MCF 10A (cell line): Measurements from ENCODE around the gene SPX. TPM values are rescaled to one million over a fixed set of nuclear protein-coding genes. Genes with fewer than 3 reads are reported as not detected.

Experiments used
- Bru-seq: library from RNA; stranded (reverse); fragments of 400-500 nt; gene quantifications from one replicate; lab custom pipeline; 2021; lab: Mats Ljungman, UMichigan
- BruChase-seq, 2 experiments: library from RNA; stranded (reverse); fragments of 400-500 nt; gene quantifications; one replicate each; lab custom pipeline; 2021; lab: Mats Ljungman, UMichigan
- BruUV-seq: library from RNA; stranded (reverse); fragments of 400-500 nt; replicated peaks from 2 replicates; lab custom pipeline; 2021; lab: Mats Ljungman, UMichigan
- CTCF ChIA-PET: fragments of 300-600 bp; sonication (Branson Sonifier 250); formaldehyde crosslinking; extraction: SDS; loops from one replicate; lab custom pipeline; 2021; ENCODE audit warnings: antibody characterized with exemption, inconsistent platforms; lab: Yijun Ruan, JAX
- POLR2A ChIA-PET: fragments of 300-600, 350-650 bp; sonication (Branson Sonifier 250); formaldehyde crosslinking; extraction: SDS; loops from one replicate; lab custom pipeline; 2020; ENCODE audit warnings: antibody characterized with exemption, inconsistent platforms; lab: Yijun Ruan, JAX
- DNase-seq: peaks from one replicate; pipeline ENCODE4 v3.0.0-alpha.2; 2018; ENCODE audit not compliant: unreplicated experiment
- H3K27ac Mint-ChIP-seq: one replicate; pipeline ENCODE4 v1.8.0; 2022; ENCODE audit warnings: mild to moderate bottlenecking, low read depth, mixed read lengths; ENCODE audit not compliant: unreplicated experiment
- H3K27me3 Mint-ChIP-seq: one replicate; pipeline ENCODE4 v1.8.0; 2022; ENCODE audit warnings: mixed read lengths; ENCODE audit not compliant: insufficient read depth, unreplicated experiment
- H3K36me3 Mint-ChIP-seq: one replicate; pipeline ENCODE4 v1.8.0; 2022; ENCODE audit warnings: mild to moderate bottlenecking, moderate library complexity, mixed read lengths; ENCODE audit not compliant: insufficient read depth, unreplicated experiment
- H3K4me1 Mint-ChIP-seq: one replicate; pipeline ENCODE4 v1.8.0; 2022; ENCODE audit warnings: mixed read lengths; ENCODE audit not compliant: insufficient read depth, unreplicated experiment
- H3K4me3 Mint-ChIP-seq: one replicate; pipeline ENCODE4 v1.8.0; 2022; ENCODE audit warnings: mild to moderate bottlenecking, moderate library complexity, mixed read lengths; ENCODE audit not compliant: unreplicated experiment
- H3K9me3 Mint-ChIP-seq: one replicate; pipeline ENCODE4 v1.8.0; 2022; ENCODE audit warnings: mixed read lengths; ENCODE audit not compliant: unreplicated experiment
- CTCF ChIP-seq: fragments of 200-600 bp; IDR thresholded peaks from one replicate; pipeline ENCODE4 v1.8.0; 2022; ENCODE audit warnings: antibody characterized with exemption, mild to moderate bottlenecking; ENCODE audit not compliant: unreplicated experiment
- intact Hi-C: fragments of 100-400 bp; cut with micrococcal nuclease; formaldehyde crosslinking; loops from 2 replicates; pipeline ENCODE4 v1.14.1; 2022
- long read RNA-seq: library from polyadenylated mRNA; stranded (forward); transcript quantifications from one replicate; pipeline ENCODE4 v2.0.0, GENCODE V29; 2022
- total RNA-seq: library from RNA; stranded (reverse); gene quantifications from 2 replicates; pipeline ENCODE4 v1.2.3, GENCODE V29; 2022

SPX gene, protein sequence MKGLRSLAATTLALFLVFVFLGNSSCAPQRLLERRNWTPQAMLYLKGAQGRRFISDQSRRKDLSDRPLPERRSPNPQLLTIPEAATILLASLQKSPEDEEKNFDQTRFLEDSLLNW
- 154 and 203 TPM in 2 replicates for total RNA-seq
- Bru-seq, nascent RNA = percentile 97 among the genes with signal in this experiment
- percentile 99 among the genes with signal in this experiment for BruChase-seq, experiment 1, labeled RNA remaining after a 6-hour chase
- percentile 98 among the genes with signal in this experiment for BruChase-seq, experiment 2, labeled RNA remaining after a 2-hour chase
- long read RNA-seq, transcript SPX-203 (3 exons, 1,826 nt) = minor isoform, 5 of 518 reads
- long read RNA-seq, transcript SPX-201 (6 exons, 2,269 nt) = major isoform, 473 of 518 reads
- long read RNA-seq, partial matches to known transcripts = 12 of 518 reads
- long read RNA-seq, other reads (novel, unspliced or antisense) = 27 of 518 reads

GRCh38 chr12:21526053-21526452 is at the start of gene SPX:
SPX (plus strand) TSS chr12:21526296; CDS start chr12:21526473, 177 bp downstream.
- H3K9me3 Mint-ChIP-seq = peaks cover 22% of the 10 kb centered on the region
- DNase-seq = peak; percentile 68
- H3K4me1 Mint-ChIP-seq = peaks cover 26% of the 10 kb centered on the region
- intact Hi-C loops = loop anchor here (2.0 to 5.0 kb wide), 2 partner anchors 25 to 131 kb away; partner anchors contain the start of genes GOLT1B, LDHB and RECQL
- ChIA-PET POLR2A (interaction anchor here (0.5 to 3.6 kb wide), 10 partner anchors 10 to 131 kb away, joined by 3 to 30 read pairs (median 4); partner anchors contain the start of genes GOLT1B, LDHB, PYROXD1 and RECQL), CTCF (interaction anchor here (1.3 kb wide), 1 partner anchor 20 kb away, joined by 4 read pairs; no protein-coding TSS in a partner anchor)
- H3K27me3 Mint-ChIP-seq = no peaks in the 10 kb centered on the region
- peaks cover 31% of the 10 kb centered on the region for H3K36me3 Mint-ChIP-seq
- H3K27ac Mint-ChIP-seq = peak within 1 kb of the TSS; percentile 65
- no peak for TF ChIP-seq CTCF
- H3K4me3 Mint-ChIP-seq = peak within 1 kb of the TSS; percentile 82
- BruUV-seq = no TSS peak

GRCh38 chr12:21476949-21477348 is 49.1 kb upstream of the SPX start:
- H3K36me3 Mint-ChIP-seq = peaks cover 48% of the 10 kb centered on the region
- no peak for TF ChIP-seq CTCF
- CTCF ChIA-PET = no interaction called here
- no peak overlapping the region for H3K4me3 Mint-ChIP-seq
- POLR2A ChIA-PET = no interaction called here
- no peaks in the 10 kb centered on the region for H3K27me3 Mint-ChIP-seq
- H3K9me3 Mint-ChIP-seq = no peaks in the 10 kb centered on the region
- no peaks in the 10 kb centered on the region for H3K4me1 Mint-ChIP-seq
- H3K27ac Mint-ChIP-seq = no peak overlapping the region
- intact Hi-C loops = no loop called here
- DNase-seq = peak; percentile 5
- no TSS peak for BruUV-seq

- no peak for TF ChIP-seq CTCF
- Mint-ChIP-seq H3K36me3 (peaks cover 31% of the 10 kb centered on the region), H3K27me3 (no peaks in the 10 kb centered on the region), H3K4me1 (no peaks in the 10 kb centered on the region), H3K9me3 (no peaks in the 10 kb centered on the region), H3K27ac (no peak overlapping the region), H3K4me3 (no peak overlapping the region)
- intact Hi-C loops = no loop called here
- no TSS peak for BruUV-seq
- ChIA-PET POLR2A (no interaction called here), CTCF (interaction anchor here (0.8 to 1.1 kb wide), 3 partner anchors 14 to 173 kb away, joined by 3 to 4 read pairs (median 3); no protein-coding TSS in a partner anchor)
- no peak for DNase-seq
Measured at GRCh38 chr12:21478756-21479455, 47.2 kb upstream of the SPX start.
